GM12878 (cell line): ENCODE measurements around the gene DOP1A. TPM values are rescaled to one million over a fixed set of nuclear protein-coding genes. Genes with fewer than 3 reads are reported as not detected.

ENCODE experiments used
- ATAC-seq: fragments of 200-7000 bp; cut with Tn5 transposase; 3 replicates; pipeline ENCODE4 v1.9.1; 2020; ENCODE audit warnings: mild to moderate bottlenecking, moderate library complexity
- BruUV-seq: library from RNA; stranded (reverse); fragments of 400-500 nt; replicated peaks from 2 replicates; lab custom pipeline; 2021; lab: Mats Ljungman, UMichigan
- CTCF ChIA-PET: fragments of 300-600 bp; sonication (Branson Sonifier 250); formaldehyde crosslinking; extraction: SDS; loops from one replicate; lab custom pipeline; 2021; ENCODE audit warnings: inconsistent platforms; lab: Yijun Ruan, JAX
- POLR2A ChIA-PET: fragments of 350-600 bp; formaldehyde crosslinking; extraction: SDS; loops from one replicate; lab custom pipeline; 2021; ENCODE audit warnings: inconsistent platforms; lab: Charles Lee
- RAD21 ChIA-PET: fragments of 300-600 bp; sonication (Branson Sonifier 250); formaldehyde crosslinking; loops from one replicate; lab custom pipeline; 2023; ENCODE audit warnings: antibody characterized with exemption; ENCODE audit not compliant: unreplicated experiment; lab: Charles Lee
- SMC1A ChIA-PET: fragments of 300-600 bp; sonication (Branson Sonifier 250); formaldehyde crosslinking; loops from one replicate; lab custom pipeline; 2023; ENCODE audit not compliant: unreplicated experiment, uncharacterized antibody; lab: Charles Lee
- DNase-seq: peaks from one replicate; pipeline ENCODE4 v3.0.0-alpha.2; 2011; ENCODE audit warnings: low read depth, low spot score
- FAIRE-seq: peaks from 3 replicates; lab custom pipeline; 2011; peaks lifted over from hg19 to GRCh38; lab: Jason Lieb, UNC
- H2AFZ ChIP-seq: 2 replicates; pipeline ENCODE4 v1.6.0; 2011; ENCODE audit warnings: low read depth, low read length, control low read depth; ENCODE audit not compliant: control insufficient read depth
- H3K27ac ChIP-seq: 2 replicates; pipeline ENCODE4 v1.5.1; 2011; ENCODE audit warnings: control low read depth; ENCODE audit not compliant: control insufficient read depth, insufficient read depth
- H3K27me3 ChIP-seq, 2 experiments: replicated peaks in 1 of 2; 2 replicates each; pipeline versions ENCODE4 v1.6.0 to v1.6.1; 2011; ENCODE audit warnings: low read length in 1 of 2; ENCODE audit not compliant: control insufficient read depth in 2 of 2, insufficient read depth in 2 of 2
- H3K36me3 ChIP-seq, 2 experiments: 2 replicates each; pipeline ENCODE4 v1.5.1; 2011; ENCODE audit warnings: low read length in 1 of 2; ENCODE audit not compliant: control insufficient read depth in 2 of 2, insufficient read depth in 2 of 2
- H3K4me1 ChIP-seq: 2 replicates; pipeline ENCODE4 v1.6.1; 2011; ENCODE audit warnings: mild to moderate bottlenecking, low read length, moderate library complexity, mixed read lengths; ENCODE audit not compliant: control insufficient read depth, insufficient read depth
- H3K4me2 ChIP-seq: 2 replicates; pipeline ENCODE4 v1.6.0; 2011; ENCODE audit warnings: control low read depth; ENCODE audit not compliant: control insufficient read depth, insufficient read depth
- H3K4me3 ChIP-seq: fragments of 200-600 bp; sonication (generic); 2 replicates; pipeline ENCODE4 v1.5.1; 2016
- H3K79me2 ChIP-seq: 2 replicates; pipeline ENCODE4 v1.6.0; 2011; ENCODE audit warnings: low read length; ENCODE audit not compliant: control insufficient read depth, insufficient read depth
- H3K9ac ChIP-seq: 2 replicates; pipeline ENCODE4 v1.8.0; 2011; ENCODE audit warnings: low read length, control low read depth, mixed read lengths; ENCODE audit not compliant: control insufficient read depth, insufficient read depth
- H3K9me3 ChIP-seq: replicated peaks from 3 replicates; pipeline ENCODE4 v1.5.1; 2011; ENCODE audit warnings: mild to moderate bottlenecking, low read length; ENCODE audit not compliant: control insufficient read depth, insufficient read depth
- H4K20me1 ChIP-seq: 2 replicates; pipeline ENCODE4 v1.6.0; 2011; ENCODE audit not compliant: control insufficient read depth, insufficient read depth
- BACH1 ChIP-seq: fragments of 450-650 bp; IDR thresholded peaks from 2 replicates; pipeline ENCODE4 v1.6.1; 2017; ENCODE audit warnings: mild to moderate bottlenecking, borderline replicate concordance
- GATAD2B ChIP-seq: fragments of 450-650 bp; conservative IDR thresholded peaks from 2 replicates; pipeline ENCODE4 v1.6.1; 2017; ENCODE audit warnings: low read depth, mild to moderate bottlenecking, moderate library complexity
- MEF2B ChIP-seq: fragments of 450-650 bp; IDR thresholded peaks from 2 replicates; pipeline ENCODE4 v1.6.1; 2018; ENCODE audit warnings: mild to moderate bottlenecking, moderate library complexity; ENCODE audit not compliant: partially characterized antibody, poor library complexity, severe bottlenecking
- MLLT1 ChIP-seq: fragments of 450-650 bp; IDR thresholded peaks from 2 replicates; pipeline ENCODE4 v1.6.1; 2016; ENCODE audit warnings: mild to moderate bottlenecking
- NFYA ChIP-seq: IDR thresholded peaks from 2 replicates; pipeline ENCODE4 v1.6.1; 2011; ENCODE audit warnings: low read depth, mild to moderate bottlenecking, low read length, improper control_type of control experiment, borderline replicate concordance
- NKRF ChIP-seq: fragments of 450-650 bp; conservative IDR thresholded peaks from 2 replicates; pipeline ENCODE4 v1.6.1; 2017; ENCODE audit warnings: mild to moderate bottlenecking, moderate library complexity
- RCOR1 ChIP-seq: conservative IDR thresholded peaks from 2 replicates; pipeline ENCODE4 v1.6.1; 2012; ENCODE audit warnings: low read depth, low read length, improper control_type of control experiment
- SIN3A ChIP-seq: IDR thresholded peaks from 2 replicates; pipeline ENCODE4 v1.6.1; 2012; ENCODE audit warnings: low read depth, low read length, improper control_type of control experiment
- STAT1 ChIP-seq: fragments of 450-650 bp; conservative IDR thresholded peaks from 2 replicates; pipeline ENCODE4 v1.6.1; 2014; ENCODE audit warnings: antibody characterized with exemption, mild to moderate bottlenecking
- TCF12 ChIP-seq: IDR thresholded peaks from 2 replicates; pipeline ENCODE4 v1.6.1; 2011; ENCODE audit warnings: low read depth, mild to moderate bottlenecking, low read length
- YBX1 ChIP-seq: fragments of 450-650 bp; IDR thresholded peaks from 2 replicates; pipeline ENCODE4 v1.6.1; 2016; ENCODE audit warnings: antibody characterized with exemption
- ZBTB11 ChIP-seq: fragments of 450-650 bp; formaldehyde crosslinking; IDR thresholded peaks from 2 replicates; pipeline ENCODE4 v1.5.0; 2022; ENCODE audit warnings: mild to moderate bottlenecking, missing genetic modification characterization
- ZBTB33 ChIP-seq: fragments of 450-650 bp; IDR thresholded peaks from 2 replicates; pipeline ENCODE4 v1.6.1; 2017; ENCODE audit warnings: mild to moderate bottlenecking
- ZZZ3 ChIP-seq: IDR thresholded peaks from 2 replicates; pipeline ENCODE4 v1.6.1; 2011; ENCODE audit warnings: low read depth; ENCODE audit not compliant: control insufficient read depth, insufficient read length
- WGBS: methylation state at CpG from one replicate; pipeline ENCODE4 v1.1.6; 2016; ENCODE audit warnings: low lambda C conversion rate; ENCODE audit not compliant: insufficient replicate concordance, insufficient coverage; ENCODE audit errors: missing lambda C conversion rate; 5-methylcytosine and 5-hydroxymethylcytosine counted together
- in situ Hi-C: fragments of 300-500 bp; cut with MboI; formaldehyde crosslinking; loops from 9 replicates; pipeline ENCODE4 v1.14.3; 2018; ENCODE audit warnings: mixed read lengths
- intact Hi-C: fragments of 100-400 bp; cut with micrococcal nuclease; formaldehyde crosslinking; loops from one replicate; pipeline ENCODE4 v1.14.2; 2022; ENCODE audit not compliant: unreplicated experiment
- polyA plus RNA-seq, 11 experiments: library from polyadenylated mRNA; depleted of rRNA in 4 of 11; unstranded in 6 of 11; stranded (reverse) in 5 of 11; fragments of >200 nt; fragmentation: Nextera tagmentation in 4 of 11; fragmentation: Illumina TruSeq in 1 of 11; extraction: Ambion mirVana in 4 of 11; extraction: Trizol in 1 of 11; gene quantifications; 1 replicate in 1 of 11; 2 replicates in 10 of 11; pipeline versions ENCODE4 v1.2.1 to v1.2.3, GENCODE V29; 2011 to 2016; ENCODE audit warnings: inconsistent platforms in 2 of 11, missing spikeins in 2 of 11, low read depth in 1 of 11
- total RNA-seq, 4 experiments: library from RNA; depleted of rRNA in 3 of 4; stranded (reverse); fragments of >200 nt in 3 of 4; fragmentation: Illumina TruSeq in 1 of 4; extraction: Trizol in 1 of 4; gene quantifications; 2 replicates each; pipeline versions ENCODE4 v1.2.1 to v1.2.3, GENCODE V29; 2013 to 2021

DOP1A gene
- total and polyA plus RNA-seq, 10 of the 15 experiments (the other 5 are each of a cell fraction or from before 2014, with no cell fraction given) = 1.9 to 22.9 (median 10.3) TPM

GRCh38 chr6:83051377-83052172 lies 15.9 kb upstream of the DOP1A start:
- H3K9me3 ChIP-seq = no peaks in the 10 kb centered on the region
- no peak for TF ChIP-seq BACH1
- TF ChIP-seq ZZZ3 = no peak
- TF ChIP-seq TCF12 = no peak
- TF ChIP-seq NFYA = no peak
- TF ChIP-seq MEF2B = no peak
- TF ChIP-seq SIN3A = no peak
- TF ChIP-seq GATAD2B = no peak
- TF ChIP-seq YBX1 = no peak
- no peak for TF ChIP-seq NKRF
- TF ChIP-seq STAT1 = no peak
- TF ChIP-seq ZBTB11 (CRISPR knock-in tag) = no peak
- TF ChIP-seq ZBTB33 = no peak
- no peak for TF ChIP-seq MLLT1
- no peak for TF ChIP-seq RCOR1
- TF ChIP-seq, all 136 proteins: peak for 0
- no peaks in the 10 kb centered on the region for H3K79me2 ChIP-seq
- CTCF ChIA-PET = interaction anchor here (6.8 kb wide), 1 partner anchor 15 kb away, joined by 87 read pairs; the partner anchor contains the start of genes DOP1A and UBE3D
- no peaks in the 10 kb centered on the region for H4K20me1 ChIP-seq
- RAD21 ChIA-PET = interaction anchor here (1.6 kb wide), 1 partner anchor 803 kb away, joined by 3 read pairs; no protein-coding TSS in a partner anchor
- no peak overlapping the region for H3K27ac ChIP-seq
- in situ Hi-C loops (loop anchor here (10.0 kb wide), 1 partner anchor 437 kb away; no protein-coding TSS in a partner anchor), intact Hi-C loops (loop anchor here (10.0 kb wide), 1 partner anchor 277 kb away; no protein-coding TSS in a partner anchor)
- ATAC-seq (no peak), FAIRE-seq (no peak), DNase-seq (no peak)
- H3K27me3 ChIP-seq = no peaks in the 10 kb centered on the region
- H3K9ac ChIP-seq = no peak overlapping the region
- no peak overlapping the region for H2AFZ ChIP-seq
- POLR2A ChIA-PET = no interaction called here
- H3K4me1 ChIP-seq = no peaks in the 10 kb centered on the region
- peaks cover 1 to 3% of the 10 kb centered on the region in 2 experiments; a peak in 2 of 4 replicates for H3K36me3 ChIP-seq
- WGBS = 68% methylated on average over 5 of the region's 5 CpGs
- H3K4me3 ChIP-seq = no peak overlapping the region
- SMC1A ChIA-PET = interaction anchor here (1.0 to 7.6 kb wide), 2 partner anchors 15 to 781 kb away, joined by 3 to 41 read pairs; partner anchors contain the start of genes DOP1A and UBE3D
- no peak overlapping the region for H3K4me2 ChIP-seq
- BruUV-seq = no TSS peak
